Uterus (tissue), 4 donors: ENCODE data around the gene GPX7. TPM values are rescaled to one million over a fixed set of nuclear protein-coding genes. Genes with fewer than 3 reads are reported as not detected.

ENCODE experiments used
- DNase-seq, 2 donors: peaks; one replicate each; pipeline ENCODE4 v3.0.0-alpha.2; 2019 to 2020
- H3K27ac ChIP-seq, 2 donors: fragments of 200-600 bp; sonication (generic); 1 replicate in 1 of 2; 2 replicates in 1 of 2; pipeline ENCODE4 v1.5.1; 2016 to 2018
- H3K27me3 ChIP-seq, 2 donors: fragments of 200-600 bp; sonication (generic); one replicate each; pipeline ENCODE4 v1.5.1; 2018 to 2019; ENCODE audit warnings: control low read depth in 1 of 2
- H3K36me3 ChIP-seq, 2 donors: fragments of 200-600 bp; sonication (generic); one replicate each; pipeline ENCODE4 v1.5.1; 2019; ENCODE audit warnings: control low read depth in 1 of 2
- H3K4me1 ChIP-seq, 2 donors: fragments of 200-600 bp; sonication (generic); one replicate each; pipeline ENCODE4 v1.5.1; 2018 to 2019; ENCODE audit warnings: control low read depth in 1 of 2
- H3K4me3 ChIP-seq, 2 donors: fragments of 200-600 bp; sonication (generic); 1 replicate in 1 of 2; 2 replicates in 1 of 2; pipeline ENCODE4 v1.5.1; 2018 to 2019; ENCODE audit warnings: mild to moderate bottlenecking in 1 of 2
- H3K9me3 ChIP-seq, 2 donors: fragments of 200-600 bp; sonication (generic); one replicate each; pipeline ENCODE4 v1.5.1; 2019; ENCODE audit warnings: control low read depth in 1 of 2
- POLR2A ChIP-seq, 2 donors: fragments of 450-650 bp; IDR thresholded peaks; one replicate each; pipeline ENCODE4 v1.6.1; 2016; ENCODE audit warnings: antibody characterized with exemption in 2 of 2, mild to moderate bottlenecking in 1 of 2, moderate library complexity in 1 of 2
- intact Hi-C: fragments of 100-400 bp; cut with DNase I; formaldehyde crosslinking; loops from one replicate; pipeline ENCODE4 v1.15.1; 2023; ENCODE audit warnings: low total_unique reads
- total RNA-seq, 4 donors: library from RNA; depleted of rRNA in 3 of 4; stranded (reverse); fragments of >200 nt in 3 of 4; gene quantifications; one replicate each; pipeline versions ENCODE4 v1.1.0 to v1.2.4, GENCODE V29; 2014 to 2023
- TF ChIP-seq, protein P1 (sequence below), 4 experiments: fragments of 200-600 bp in 2 of 4; fragments of 450-650 bp in 2 of 4; sonication (generic) in 2 of 4; IDR thresholded peaks; one replicate each; pipeline ENCODE4 v1.5.1; 2016 to 2019; ENCODE audit warnings: antibody characterized with exemption in 4 of 4, mild to moderate bottlenecking in 2 of 4, moderate library complexity in 1 of 4
- donor health status: DM: yes; HTN: yes; CAD: no.

Gene GPX7
- 100 to 1,000 TPM in 1 of 4 donors, 10 to 100 TPM in 1, 1 to 10 TPM in 2; 1.8 to 125 (median 9.6) TPM for total RNA-seq

DNA sequence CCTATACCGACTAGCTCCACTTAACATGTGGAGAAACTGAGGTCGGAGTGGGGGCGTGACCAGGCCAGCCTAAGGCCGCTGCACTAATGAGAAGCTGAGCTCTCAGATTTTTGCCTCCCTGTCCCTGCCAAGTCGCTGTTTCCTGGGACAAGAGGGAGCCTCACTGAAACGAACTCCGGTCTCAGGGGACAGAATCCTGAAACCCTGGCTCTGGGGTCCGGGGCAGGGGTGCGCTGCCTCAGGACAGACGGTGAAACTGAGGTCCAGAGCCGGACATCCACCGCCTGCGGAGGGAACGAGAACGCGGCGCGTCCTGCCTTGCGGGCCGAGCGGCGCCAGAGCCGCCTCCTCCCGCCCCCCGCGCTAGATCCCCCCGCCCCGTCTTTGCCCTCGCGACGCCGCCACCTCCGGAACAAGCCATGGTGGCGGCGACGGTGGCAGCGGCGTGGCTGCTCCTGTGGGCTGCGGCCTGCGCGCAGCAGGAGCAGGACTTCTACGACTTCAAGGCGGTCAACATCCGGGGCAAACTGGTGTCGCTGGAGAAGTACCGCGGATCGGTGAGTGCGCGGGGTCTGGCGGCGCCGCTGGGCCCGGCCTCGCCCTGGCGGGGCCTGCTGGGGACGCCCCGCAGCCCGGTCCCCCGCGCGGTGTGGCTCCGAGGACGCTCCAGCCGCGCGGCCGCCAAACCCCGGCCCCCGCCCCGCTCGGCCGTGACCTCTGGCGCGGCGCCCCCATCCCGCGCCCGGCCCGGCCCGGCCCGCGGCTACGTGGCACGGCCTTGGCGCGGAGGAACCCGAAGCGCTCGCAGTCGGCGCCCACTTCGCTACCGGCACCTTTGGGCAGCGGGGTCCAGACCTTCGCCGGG, at the start of gene GPX7:
GPX7 (plus strand) TSS at position 381 of the 865 bp plus-strand sequence; CDS start at position 420, 39 bp downstream.
- Histone ChIP-seq H3K27me3 (no peaks in the 10 kb centered on the region), H3K27ac (peak within 1 kb of the TSS; percentile 80 to 83), H3K9me3 (no peaks in the 10 kb centered on the region), H3K4me3 (peak within 1 kb of the TSS; percentile 35 to 56), H3K36me3 (no peaks in the 10 kb centered on the region), H3K4me1 (peaks cover 0 to 8% of the 10 kb centered on the region in 2 donors)
- DNase-seq, result peak; percentile 35 to 41
- intact Hi-C loops, result no loop called here
- peak in 1 of 2 donors; percentile 39 for TF ChIP-seq POLR2A (IDR thresholded peaks at IDR 0.05)
- TF ChIP-seq, protein P1, sequence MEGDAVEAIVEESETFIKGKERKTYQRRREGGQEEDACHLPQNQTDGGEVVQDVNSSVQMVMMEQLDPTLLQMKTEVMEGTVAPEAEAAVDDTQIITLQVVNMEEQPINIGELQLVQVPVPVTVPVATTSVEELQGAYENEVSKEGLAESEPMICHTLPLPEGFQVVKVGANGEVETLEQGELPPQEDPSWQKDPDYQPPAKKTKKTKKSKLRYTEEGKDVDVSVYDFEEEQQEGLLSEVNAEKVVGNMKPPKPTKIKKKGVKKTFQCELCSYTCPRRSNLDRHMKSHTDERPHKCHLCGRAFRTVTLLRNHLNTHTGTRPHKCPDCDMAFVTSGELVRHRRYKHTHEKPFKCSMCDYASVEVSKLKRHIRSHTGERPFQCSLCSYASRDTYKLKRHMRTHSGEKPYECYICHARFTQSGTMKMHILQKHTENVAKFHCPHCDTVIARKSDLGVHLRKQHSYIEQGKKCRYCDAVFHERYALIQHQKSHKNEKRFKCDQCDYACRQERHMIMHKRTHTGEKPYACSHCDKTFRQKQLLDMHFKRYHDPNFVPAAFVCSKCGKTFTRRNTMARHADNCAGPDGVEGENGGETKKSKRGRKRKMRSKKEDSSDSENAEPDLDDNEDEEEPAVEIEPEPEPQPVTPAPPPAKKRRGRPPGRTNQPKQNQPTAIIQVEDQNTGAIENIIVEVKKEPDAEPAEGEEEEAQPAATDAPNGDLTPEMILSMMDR (IDR thresholded peaks at IDR 0.05), result no peak

DNA sequence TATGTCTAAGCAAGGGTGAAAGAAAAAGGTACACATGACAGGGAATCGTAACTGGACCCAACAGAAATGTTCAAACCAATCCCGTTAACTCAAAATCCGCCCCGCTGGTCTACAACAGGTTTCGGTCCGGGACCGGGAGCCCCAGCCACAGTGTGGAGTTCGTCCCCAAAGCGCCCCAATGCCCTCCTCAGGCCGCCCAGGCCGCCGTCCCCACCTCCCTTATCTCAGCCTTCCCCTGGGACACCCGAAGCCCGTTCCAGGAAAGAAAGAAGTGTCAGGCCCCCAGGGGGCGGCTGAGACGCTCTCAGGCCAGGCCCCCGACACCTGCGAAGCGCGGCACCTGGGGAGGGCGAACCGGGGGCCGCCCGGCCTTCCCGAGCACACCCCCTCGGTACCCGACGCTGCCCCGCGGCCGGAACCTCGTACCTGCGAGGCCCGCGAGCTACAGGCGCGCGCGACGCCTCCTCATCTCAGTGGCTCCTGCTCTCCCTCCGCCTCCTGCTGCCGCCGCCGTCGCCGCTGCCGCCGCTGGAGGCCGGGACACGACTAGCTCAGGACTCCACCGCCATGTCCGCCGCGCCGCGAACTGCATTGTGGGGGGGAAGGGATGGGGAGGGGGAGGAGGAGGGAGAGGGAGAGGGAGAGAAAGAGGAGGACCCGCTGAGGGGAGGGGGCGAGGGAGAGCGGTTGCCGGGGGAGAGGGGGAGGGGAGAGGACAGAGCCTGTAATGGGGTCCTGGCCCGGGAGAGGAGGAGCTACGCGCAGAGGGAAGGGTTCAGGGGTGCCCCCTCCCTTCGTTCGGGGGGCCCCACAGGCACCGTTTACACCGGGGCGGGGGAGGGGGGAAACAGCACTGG, 49.4 kb upstream of the GPX7 start, which contains the start of gene TUT4:
TUT4 (minus strand) TSS at position 588 of the 857 bp plus-strand sequence. CDS start 26,812 bp downstream, outside the sequence.
- TF ChIP-seq, protein P1 (IDR thresholded peaks at IDR 0.05), result no peak
- peak; percentile 24 to 59 for TF ChIP-seq POLR2A (IDR thresholded peaks at IDR 0.05)
- H3K27ac ChIP-seq, result peak within 1 kb of the TSS; percentile 91 to 92
- peak; percentile 69 to 80 for DNase-seq
- no peaks in the 10 kb centered on the region for H3K27me3 ChIP-seq
- no peaks in the 10 kb centered on the region for H3K4me1 ChIP-seq
- H3K9me3 ChIP-seq, result no peaks in the 10 kb centered on the region
- intact Hi-C loops, result no loop called here
- peak within 1 kb of the TSS; percentile 63 to 88 for H3K4me3 ChIP-seq
- no peaks in the 10 kb centered on the region for H3K36me3 ChIP-seq

DNA sequence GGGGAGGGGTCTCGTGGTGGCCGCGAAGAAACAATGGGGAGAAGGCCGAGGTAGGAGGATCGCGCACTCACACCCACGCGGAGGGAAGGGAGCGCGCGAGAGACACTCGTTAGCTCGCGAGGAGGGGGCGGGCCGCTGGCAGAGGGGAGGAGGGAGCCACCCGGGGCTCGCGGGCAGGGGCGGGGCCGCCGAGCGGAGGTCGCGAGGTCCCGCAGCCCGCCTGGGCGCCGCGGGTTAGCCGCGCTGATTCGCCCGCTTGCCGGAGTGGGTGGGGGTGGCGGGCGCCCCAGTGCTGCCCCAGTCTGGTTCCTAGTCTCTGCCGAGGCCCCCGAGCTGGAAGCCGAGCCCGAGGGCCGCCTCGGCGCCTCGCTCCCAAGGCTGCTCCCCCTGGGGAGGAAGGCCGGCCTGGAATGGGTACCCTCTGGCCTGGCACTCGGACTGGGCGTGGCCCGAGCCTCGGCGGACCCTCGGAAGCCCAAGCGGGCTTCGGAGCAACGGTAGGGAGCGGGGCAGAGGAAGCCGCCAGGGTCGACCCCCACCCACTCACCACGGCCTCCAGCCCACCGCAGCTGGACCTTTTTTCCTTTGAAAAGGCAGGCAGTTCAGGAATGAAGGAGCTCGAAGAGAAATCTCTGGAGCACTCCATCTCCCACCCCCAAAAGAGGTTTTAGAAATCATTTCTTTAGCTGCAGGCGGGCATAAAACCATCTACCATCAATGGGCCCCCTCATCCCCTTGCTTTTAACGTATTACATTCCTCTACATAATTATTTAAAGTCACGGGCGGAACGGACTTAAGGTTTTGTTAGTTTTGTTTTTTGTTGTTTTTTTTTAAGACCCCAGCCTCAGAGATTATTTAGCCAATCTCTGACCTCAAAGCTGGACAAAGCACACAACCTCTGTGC, 48.6 kb upstream of the GPX7 start:
- Histone ChIP-seq H3K4me1 (no peaks in the 10 kb centered on the region), H3K27me3 (no peaks in the 10 kb centered on the region), H3K9me3 (no peaks in the 10 kb centered on the region), H3K27ac (peak overlapping the region; percentile 91 to 92), H3K36me3 (no peaks in the 10 kb centered on the region), H3K4me3 (peak overlapping the region; percentile 63 to 88)
- DNase-seq, result peak; percentile 85 to 87
- TF ChIP-seq, protein P1 (IDR thresholded peaks at IDR 0.05), result no peak
- peak; percentile 32 to 66 for TF ChIP-seq POLR2A (IDR thresholded peaks at IDR 0.05)
- intact Hi-C loops, result no loop called here

DNA sequence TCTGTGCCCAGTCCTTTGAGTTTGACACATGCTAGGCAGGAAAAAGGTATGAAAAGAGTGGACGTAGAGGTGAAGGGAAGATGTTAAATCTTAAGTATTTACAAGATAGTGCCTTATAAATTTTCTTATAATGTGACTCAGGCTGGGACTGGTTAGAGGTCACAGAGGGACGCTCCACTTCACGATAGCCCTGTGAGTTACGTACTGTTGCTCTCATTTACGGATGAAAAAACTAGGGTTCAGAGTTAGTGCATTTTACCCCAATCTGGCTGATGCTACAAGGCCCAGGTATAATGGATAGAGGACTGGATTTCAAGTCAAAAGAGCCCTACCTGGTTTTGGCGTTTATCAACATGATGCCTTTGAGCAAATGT, 47.9 kb upstream of the GPX7 start:
- H3K4me1 ChIP-seq, result no peaks in the 10 kb centered on the region
- intact Hi-C loops, result no loop called here
- no peaks in the 10 kb centered on the region for H3K9me3 ChIP-seq
- no peaks in the 10 kb centered on the region for H3K27me3 ChIP-seq
- TF ChIP-seq POLR2A (IDR thresholded peaks at IDR 0.05), result no peak
- TF ChIP-seq, protein P1 (IDR thresholded peaks at IDR 0.05), result no peak
- no peaks in the 10 kb centered on the region for H3K36me3 ChIP-seq
- peak overlapping the region in 1 of 2 donors; percentile 63 for H3K4me3 ChIP-seq
- no peak for DNase-seq
- H3K27ac ChIP-seq, result peak overlapping the region; percentile 91 to 92
